H9 (cell line): ENCODE data around the gene ENTPD6. TPM values are rescaled to one million over a fixed set of nuclear protein-coding genes. Genes with fewer than 3 reads are reported as not detected.

Experiments
- DNase-seq: peaks from one replicate; pipeline ENCODE4 v3.0.0-alpha.2; 2017
- H2AFZ ChIP-seq: one replicate; pipeline ENCODE4 v1.6.1; 2013; ENCODE audit warnings: mild to moderate bottlenecking, low read length, control low read depth, moderate library complexity
- H2AK5ac ChIP-seq: 2 replicates; pipeline ENCODE4 v1.6.1; 2013; ENCODE audit warnings: low read length, control low read depth, mixed read lengths; ENCODE audit not compliant: insufficient read length
- H2BK120ac ChIP-seq: one replicate; pipeline ENCODE4 v1.6.1; 2013; ENCODE audit warnings: low read depth, mild to moderate bottlenecking, low read length, control low read depth, inconsistent platforms; ENCODE audit not compliant: poor library complexity, severe bottlenecking
- H2BK12ac ChIP-seq: 2 replicates; pipeline ENCODE4 v1.6.1; 2013; ENCODE audit warnings: low read length, control low read depth, mixed read lengths, low read depth; ENCODE audit not compliant: insufficient read length
- H2BK15ac ChIP-seq: 2 replicates; pipeline ENCODE4 v1.6.1; 2013; ENCODE audit warnings: low read depth, low read length, control low read depth
- H2BK20ac ChIP-seq: one replicate; pipeline ENCODE4 v1.6.1; 2013; ENCODE audit warnings: low read depth, mild to moderate bottlenecking, low read length, control low read depth, inconsistent platforms; ENCODE audit not compliant: poor library complexity, severe bottlenecking
- H2BK5ac ChIP-seq: 2 replicates; pipeline ENCODE4 v1.6.1; 2013; ENCODE audit warnings: low read length, control low read depth, mixed read lengths; ENCODE audit not compliant: insufficient read length
- H3K14ac ChIP-seq: 2 replicates; pipeline ENCODE4 v1.6.1; 2013; ENCODE audit warnings: low read length, control low read depth; ENCODE audit not compliant: insufficient read depth
- H3K18ac ChIP-seq: 2 replicates; pipeline ENCODE4 v1.6.1; 2013; ENCODE audit warnings: low read depth, mild to moderate bottlenecking, mixed read lengths, low read length, control low read depth; ENCODE audit not compliant: insufficient read length
- H3K23ac ChIP-seq: 2 replicates; pipeline ENCODE4 v1.6.1; 2013; ENCODE audit warnings: low read length, control low read depth, mixed read lengths, low read depth; ENCODE audit not compliant: insufficient read length
- H3K23me2 ChIP-seq: 2 replicates; pipeline ENCODE4 v1.6.1; 2013; ENCODE audit warnings: low read depth, mild to moderate bottlenecking, mixed read lengths, low read length, control low read depth; ENCODE audit not compliant: insufficient read length, poor library complexity, severe bottlenecking
- H3K27ac ChIP-seq: 2 replicates; pipeline ENCODE4 v1.5.1; 2013; ENCODE audit warnings: low read length, control low read depth, mixed read lengths, low read depth; ENCODE audit not compliant: insufficient read length
- H3K27me3 ChIP-seq: 2 replicates; pipeline ENCODE4 v1.6.1; 2013; ENCODE audit warnings: low read length, control low read depth, inconsistent platforms; ENCODE audit not compliant: insufficient read depth
- H3K4ac ChIP-seq: 2 replicates; pipeline ENCODE4 v1.6.1; 2013; ENCODE audit warnings: low read depth, mild to moderate bottlenecking, control low read depth, inconsistent platforms, low read length, moderate library complexity
- H3K4me1 ChIP-seq: 2 replicates; pipeline ENCODE4 v1.6.1; 2013; ENCODE audit warnings: low read length, control low read depth, inconsistent platforms; ENCODE audit not compliant: insufficient read depth
- H3K4me2 ChIP-seq: 2 replicates; pipeline ENCODE4 v1.6.1; 2013; ENCODE audit warnings: low read length, control low read depth, mixed read lengths; ENCODE audit not compliant: insufficient read length, insufficient read depth
- H3K56ac ChIP-seq: 2 replicates; pipeline ENCODE4 v1.6.1; 2013; ENCODE audit warnings: low read depth, mild to moderate bottlenecking, mixed read lengths, low read length, control low read depth; ENCODE audit not compliant: insufficient read length
- H3K79me1 ChIP-seq: 2 replicates; pipeline ENCODE4 v1.6.1; 2013; ENCODE audit warnings: low read depth, mild to moderate bottlenecking, moderate library complexity, low read length, control low read depth, inconsistent platforms; ENCODE audit not compliant: insufficient read depth, poor library complexity, severe bottlenecking
- H3K79me2 ChIP-seq: 2 replicates; pipeline ENCODE4 v1.6.1; 2013; ENCODE audit warnings: low read length, control low read depth, inconsistent platforms; ENCODE audit not compliant: insufficient read depth
- H3K9ac ChIP-seq: 2 replicates; pipeline ENCODE4 v1.6.1; 2013; ENCODE audit warnings: low read length, control low read depth, mixed read lengths; ENCODE audit not compliant: insufficient read length; ENCODE audit errors: extremely low read depth
- H3K9me3 ChIP-seq: one replicate; pipeline ENCODE4 v1.6.1; 2013; ENCODE audit warnings: low read depth, low read length, inconsistent platforms; ENCODE audit not compliant: control insufficient read depth
- H3T11ph ChIP-seq: one replicate; pipeline ENCODE4 v1.6.1; 2013; ENCODE audit warnings: mild to moderate bottlenecking, low read length, control low read depth, inconsistent platforms
- H4K20me1 ChIP-seq: one replicate; pipeline ENCODE4 v1.6.1; 2013; ENCODE audit not compliant: control insufficient read depth, insufficient read length, insufficient read depth
- H4K5ac ChIP-seq: 2 replicates; pipeline ENCODE4 v1.6.1; 2013; ENCODE audit warnings: low read depth, mild to moderate bottlenecking, mixed read lengths, low read length, control low read depth; ENCODE audit not compliant: insufficient read length
- H4K8ac ChIP-seq: replicated peaks from 2 replicates; pipeline ENCODE4 v1.6.1; 2013; ENCODE audit warnings: low read length, control low read depth, mixed read lengths, low read depth; ENCODE audit not compliant: insufficient read length
- H4K91ac ChIP-seq: 2 replicates; pipeline ENCODE4 v1.6.1; 2013; ENCODE audit warnings: low read depth, mild to moderate bottlenecking, moderate library complexity, mixed read lengths, low read length, control low read depth; ENCODE audit not compliant: insufficient read length
- H3K27ac Mint-ChIP-seq, 3 experiments: 2 replicates in 2 of 3; 3 replicates in 1 of 3; pipeline ENCODE4 v1.8.0; 2020 to 2021; ENCODE audit warnings: mixed read lengths in 3 of 3, mild to moderate bottlenecking in 1 of 3, moderate library complexity in 1 of 3
- H3K27me3 Mint-ChIP-seq: 2 replicates; pipeline ENCODE4 v1.8.0; 2021; ENCODE audit warnings: low read depth, mild to moderate bottlenecking, moderate library complexity, mixed read lengths
- H3K36me3 Mint-ChIP-seq, 3 experiments: 2 replicates in 2 of 3; 3 replicates in 1 of 3; pipeline ENCODE4 v1.8.0; 2020 to 2021; ENCODE audit warnings: low read depth in 3 of 3, mixed read lengths in 3 of 3; ENCODE audit not compliant: insufficient read depth in 1 of 3
- H3K4me1 Mint-ChIP-seq, 2 experiments: 2 replicates each; pipeline ENCODE4 v1.8.0; 2020; ENCODE audit warnings: mixed read lengths in 2 of 2
- H3K4me3 Mint-ChIP-seq, 2 experiments: 2 replicates in 1 of 2; 3 replicates in 1 of 2; pipeline ENCODE4 v1.8.0; 2020 to 2021; ENCODE audit warnings: mild to moderate bottlenecking in 2 of 2, mixed read lengths in 2 of 2, moderate library complexity in 1 of 2
- H3K9me3 Mint-ChIP-seq, 2 experiments: 2 replicates in 1 of 2; 3 replicates in 1 of 2; pipeline ENCODE4 v1.8.0; 2020; ENCODE audit warnings: mild to moderate bottlenecking in 2 of 2, mixed read lengths in 2 of 2, moderate library complexity in 1 of 2
- total RNA-seq: library from RNA; stranded (reverse); gene quantifications from 2 replicates; pipeline ENCODE4 v1.2.1, GENCODE V29; 2021
- TF ChIP-seq, protein P1 (sequence below): fragments of 200-600 bp; sonication (generic); conservative IDR thresholded peaks from 3 replicates; pipeline ENCODE4 v1.8.0; 2021; ENCODE audit warnings: antibody characterized with exemption, mild to moderate bottlenecking

The ENTPD6 gene
- total RNA-seq, 1 experiment from 2014 or later, result 57.4 TPM

DNA sequence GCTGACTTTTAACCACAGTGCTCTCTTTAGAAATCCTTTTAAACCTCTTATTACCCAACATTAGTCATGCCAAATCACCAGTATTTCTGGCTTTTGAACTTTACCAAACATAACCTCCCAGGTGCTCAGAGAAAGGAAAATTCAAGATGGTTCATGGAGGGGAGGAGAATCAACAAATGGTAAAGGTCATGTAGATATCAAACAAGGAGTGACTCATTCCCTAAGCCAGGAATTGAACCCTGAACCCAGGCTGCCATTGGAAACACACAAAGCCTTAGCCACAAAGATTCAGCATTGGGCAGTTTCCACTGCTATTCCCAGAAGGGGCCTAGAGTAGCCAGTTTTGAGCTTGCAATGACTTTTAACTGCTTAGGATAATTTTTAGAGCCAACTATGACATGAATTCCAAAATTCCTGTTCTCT is 21.6 kb upstream of the ENTPD6 start:
- no peak overlapping the region for H3K27ac ChIP-seq
- Mint-ChIP-seq H3K27me3 (peaks cover 41% of the 10 kb centered on the region), H3K27ac (no peak overlapping the region), H3K36me3 (no peaks in the 10 kb centered on the region; a peak in 1 of 7 replicates), H3K4me1 (no peaks in the 10 kb centered on the region), H3K4me3 (no peak overlapping the region), H3K9me3 (peaks cover 19 to 27% of the 10 kb centered on the region in 2 experiments)
- TF ChIP-seq, protein P1, sequence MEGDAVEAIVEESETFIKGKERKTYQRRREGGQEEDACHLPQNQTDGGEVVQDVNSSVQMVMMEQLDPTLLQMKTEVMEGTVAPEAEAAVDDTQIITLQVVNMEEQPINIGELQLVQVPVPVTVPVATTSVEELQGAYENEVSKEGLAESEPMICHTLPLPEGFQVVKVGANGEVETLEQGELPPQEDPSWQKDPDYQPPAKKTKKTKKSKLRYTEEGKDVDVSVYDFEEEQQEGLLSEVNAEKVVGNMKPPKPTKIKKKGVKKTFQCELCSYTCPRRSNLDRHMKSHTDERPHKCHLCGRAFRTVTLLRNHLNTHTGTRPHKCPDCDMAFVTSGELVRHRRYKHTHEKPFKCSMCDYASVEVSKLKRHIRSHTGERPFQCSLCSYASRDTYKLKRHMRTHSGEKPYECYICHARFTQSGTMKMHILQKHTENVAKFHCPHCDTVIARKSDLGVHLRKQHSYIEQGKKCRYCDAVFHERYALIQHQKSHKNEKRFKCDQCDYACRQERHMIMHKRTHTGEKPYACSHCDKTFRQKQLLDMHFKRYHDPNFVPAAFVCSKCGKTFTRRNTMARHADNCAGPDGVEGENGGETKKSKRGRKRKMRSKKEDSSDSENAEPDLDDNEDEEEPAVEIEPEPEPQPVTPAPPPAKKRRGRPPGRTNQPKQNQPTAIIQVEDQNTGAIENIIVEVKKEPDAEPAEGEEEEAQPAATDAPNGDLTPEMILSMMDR, result no peak
- no peak overlapping the region for H2BK15ac ChIP-seq
- no peaks in the 10 kb centered on the region for H3K27me3 ChIP-seq
- no peaks in the 10 kb centered on the region for H3K9me3 ChIP-seq
- no peak overlapping the region for H2BK120ac ChIP-seq
- H2BK20ac ChIP-seq, result no peak overlapping the region
- H2AK5ac ChIP-seq, result no peak overlapping the region
- H2AFZ ChIP-seq, result no peak overlapping the region
- H3K4me1 ChIP-seq, result no peaks in the 10 kb centered on the region
- H3K79me1 ChIP-seq, result no peaks in the 10 kb centered on the region
- no peak overlapping the region for H3K4me2 ChIP-seq
- no peaks in the 10 kb centered on the region for H3K23me2 ChIP-seq
- no peak overlapping the region for H3K14ac ChIP-seq
- H3K23ac ChIP-seq, result no peak overlapping the region
- no peak overlapping the region for H2BK5ac ChIP-seq
- H3K18ac ChIP-seq, result no peak overlapping the region
- H3K4ac ChIP-seq, result no peak overlapping the region
- H3K9ac ChIP-seq, result no peak overlapping the region
- H3K56ac ChIP-seq, result no peak overlapping the region
- no peaks in the 10 kb centered on the region for H4K20me1 ChIP-seq
- H3T11ph ChIP-seq, result no peak overlapping the region
- no peak overlapping the region for H2BK12ac ChIP-seq
- no peaks in the 10 kb centered on the region for H3K79me2 ChIP-seq
- H4K91ac ChIP-seq, result no peak overlapping the region
- H4K5ac ChIP-seq, result no peak overlapping the region
- DNase-seq, result no peak
- H4K8ac ChIP-seq, result no peak overlapping the region
